Fibroblast of skin of left biceps (primary cell): ENCODE results near the gene DCUN1D5.
A peak's percentile ranks its signal among the peaks of the same experiment; 100 is the strongest.

Source experiments
- DNase-seq, 2 experiments: peaks; one replicate each; pipeline ENCODE4 v3.0.0-alpha.2; 2013; ENCODE audit warnings: low read depth in 2 of 2

The DCUN1D5 gene

GRCh38 chr11:103055221-103055890 is 36.6 kb downstream of the DCUN1D5 start:
- DNase-seq: peak; percentile 23 to 39

- no peak for DNase-seq
These were observed 38.0 kb downstream of the DCUN1D5 start for GRCh38 chr11:103053997-103054396.

GRCh38 chr11:103051981-103052380 is 40.0 kb downstream of the DCUN1D5 start:
- DNase-seq: peak; percentile 83 to 84

- no peak for DNase-seq
These were observed 40.7 kb downstream of the DCUN1D5 start for GRCh38 chr11:103051151-103051801.

- no peak for DNase-seq
These were observed 41.6 kb downstream of the DCUN1D5 start for GRCh38 chr11:103050351-103050750.

- DNase-seq: no peak
These were observed 44.1 kb downstream of the DCUN1D5 start for GRCh38 chr11:103047837-103048236.

- no peak for DNase-seq
These were observed 47.9 kb downstream of the DCUN1D5 start for GRCh38 chr11:103043826-103044678.

GRCh38 chr11:103042161-103042560 is 49.8 kb downstream of the DCUN1D5 start:
- DNase-seq: no peak

GRCh38 chr11:103035791-103036434 is 56.0 kb downstream of the DCUN1D5 start:
- DNase-seq: peak; percentile 79 to 85

- DNase-seq: no peak
These were observed 56.7 kb downstream of the DCUN1D5 start for GRCh38 chr11:103035216-103035615.

- peak; percentile 81 to 82 for DNase-seq
These were observed 60.1 kb downstream of the DCUN1D5 start for GRCh38 chr11:103031834-103032233.

- no peak for DNase-seq
These were observed 62.6 kb downstream of the DCUN1D5 start for GRCh38 chr11:103029401-103029800.

- peak; percentile 67 to 74 for DNase-seq
These were observed 63.5 kb downstream of the DCUN1D5 start for GRCh38 chr11:103028304-103029020.

- DNase-seq: peak; percentile 58 to 59
These were observed 67.9 kb downstream of the DCUN1D5 start for GRCh38 chr11:103024086-103024485.

GRCh38 chr11:103016031-103016430 is 75.9 kb downstream of the DCUN1D5 start:
- no peak for DNase-seq

- DNase-seq: no peak
These were observed 78.5 kb downstream of the DCUN1D5 start for GRCh38 chr11:103013421-103013820.
